Omental fat pad (tissue), 4 donors: Measurements from ENCODE around the gene KRT72. TPM values are rescaled to one million over a fixed set of nuclear protein-coding genes. Genes with fewer than 3 reads are reported as not detected.

Experiments used
- ATAC-seq: fragments of 150-250 bp; one replicate; pipeline ENCODE4 v1.9.1; 2016; ENCODE audit warnings: mild to moderate bottlenecking, moderate library complexity; ENCODE audit not compliant: low FRiP score
- DNase-seq: peaks from one replicate; pipeline ENCODE4 v3.0.0-alpha.2; 2019; ENCODE audit warnings: low spot score
- CTCF ChIP-seq, 3 donors: fragments of 450-650 bp; IDR thresholded peaks; one replicate each; pipeline ENCODE4 v1.5.1; 2016 to 2017; ENCODE audit warnings: antibody characterized with exemption in 3 of 3, mild to moderate bottlenecking in 3 of 3, moderate library complexity in 2 of 3
- total RNA-seq, 4 donors: library from RNA; depleted of rRNA; stranded (reverse); fragments of >200 nt; gene quantifications; one replicate each; pipeline ENCODE4 v1.1.0, GENCODE V29; 2016

The KRT72 gene
- total RNA-seq, 4 donors from 2014 or later, result 0.31 TPM; not detected in 3

GRCh38 chr12:52636189-52636588, 34.9 kb upstream of the KRT72 start:
- DNase-seq, result no peak
- no peak for ATAC-seq
- no peak for TF ChIP-seq CTCF (IDR thresholded peaks at IDR 0.05)

GRCh38 chr12:52634266-52635056, 33.2 kb upstream of the KRT72 start:
- no peak for TF ChIP-seq CTCF (IDR thresholded peaks at IDR 0.05)
- no peak for DNase-seq
- ATAC-seq, result no peak

- DNase-seq (no peak), ATAC-seq (no peak)
- TF ChIP-seq CTCF (IDR thresholded peaks at IDR 0.05), result no peak
Observed at GRCh38 chr12:52633383-52633782, 32.1 kb upstream of the KRT72 start.

GRCh38 chr12:52632656-52633055, 31.4 kb upstream of the KRT72 start:
- no peak for ATAC-seq
- DNase-seq, result no peak
- TF ChIP-seq CTCF (IDR thresholded peaks at IDR 0.05), result no peak

- DNase-seq (no peak), ATAC-seq (no peak)
- no peak for TF ChIP-seq CTCF (IDR thresholded peaks at IDR 0.05)
Observed at GRCh38 chr12:52631676-52632459, 30.6 kb upstream of the KRT72 start.

- ATAC-seq (no peak), DNase-seq (no peak)
- TF ChIP-seq CTCF (IDR thresholded peaks at IDR 0.05), result no peak
Observed at GRCh38 chr12:52631264-52631663, 30.0 kb upstream of the KRT72 start.
